ENCODE measurements around the gene PTGS2.
"Not testable (repeated sequence)": the region's sequence is repeated elsewhere in the genome, so short reads cannot be mapped to it uniquely, and the experiment has no call there.

DNA sequence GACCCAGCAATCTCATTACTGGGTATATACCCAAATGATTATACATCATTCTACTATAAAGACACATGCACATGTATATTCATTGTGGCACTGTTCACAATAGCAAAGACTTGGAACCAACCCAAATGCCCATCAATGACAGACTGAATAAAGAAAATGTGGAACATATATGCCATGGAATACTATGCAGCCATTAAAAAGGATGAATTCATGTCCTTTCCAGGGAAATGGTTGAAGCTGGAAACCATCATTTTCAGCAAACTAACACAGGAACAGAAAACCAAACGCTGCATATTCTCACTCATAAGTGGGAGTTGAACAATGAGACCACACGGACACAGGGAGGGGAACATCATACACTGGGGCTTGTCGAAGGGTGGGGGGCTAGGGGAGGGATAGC, 10.4 kb downstream of the PTGS2 start:
- TF ChIP-seq NFE2L1 (CRISPR knock-in tag; IDR thresholded peaks at IDR 0.05); ETV6 (CRISPR knock-in tag; IDR thresholded peaks at IDR 0.05); ZNF232 (CRISPR knock-in tag; IDR thresholded peaks at IDR 0.05); NFYB (CRISPR knock-in tag; conservative IDR thresholded peaks at IDR 0.05; ENCODE audit: low read depth); ZNF396 (CRISPR knock-in tag; IDR thresholded peaks at IDR 0.05; ENCODE audit: borderline replicate concordance); CREB1 (CRISPR knock-in tag; IDR thresholded peaks at IDR 0.05); ZBTB21 (CRISPR knock-in tag; IDR thresholded peaks at IDR 0.05; ENCODE audit: borderline replicate concordance); ATF1 (CRISPR knock-in tag; IDR thresholded peaks at IDR 0.05); FOXJ3 (CRISPR knock-in tag; IDR thresholded peaks at IDR 0.05; ENCODE audit: borderline replicate concordance); IRF2 (CRISPR knock-in tag; IDR thresholded peaks at IDR 0.05; ENCODE audit: borderline replicate concordance, low read depth): not testable (repeated sequence)
- TF ChIP-seq, protein P1, sequence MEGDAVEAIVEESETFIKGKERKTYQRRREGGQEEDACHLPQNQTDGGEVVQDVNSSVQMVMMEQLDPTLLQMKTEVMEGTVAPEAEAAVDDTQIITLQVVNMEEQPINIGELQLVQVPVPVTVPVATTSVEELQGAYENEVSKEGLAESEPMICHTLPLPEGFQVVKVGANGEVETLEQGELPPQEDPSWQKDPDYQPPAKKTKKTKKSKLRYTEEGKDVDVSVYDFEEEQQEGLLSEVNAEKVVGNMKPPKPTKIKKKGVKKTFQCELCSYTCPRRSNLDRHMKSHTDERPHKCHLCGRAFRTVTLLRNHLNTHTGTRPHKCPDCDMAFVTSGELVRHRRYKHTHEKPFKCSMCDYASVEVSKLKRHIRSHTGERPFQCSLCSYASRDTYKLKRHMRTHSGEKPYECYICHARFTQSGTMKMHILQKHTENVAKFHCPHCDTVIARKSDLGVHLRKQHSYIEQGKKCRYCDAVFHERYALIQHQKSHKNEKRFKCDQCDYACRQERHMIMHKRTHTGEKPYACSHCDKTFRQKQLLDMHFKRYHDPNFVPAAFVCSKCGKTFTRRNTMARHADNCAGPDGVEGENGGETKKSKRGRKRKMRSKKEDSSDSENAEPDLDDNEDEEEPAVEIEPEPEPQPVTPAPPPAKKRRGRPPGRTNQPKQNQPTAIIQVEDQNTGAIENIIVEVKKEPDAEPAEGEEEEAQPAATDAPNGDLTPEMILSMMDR (IDR thresholded peaks at IDR 0.05): not testable (repeated sequence)
- TF ChIP-seq, protein P2, sequence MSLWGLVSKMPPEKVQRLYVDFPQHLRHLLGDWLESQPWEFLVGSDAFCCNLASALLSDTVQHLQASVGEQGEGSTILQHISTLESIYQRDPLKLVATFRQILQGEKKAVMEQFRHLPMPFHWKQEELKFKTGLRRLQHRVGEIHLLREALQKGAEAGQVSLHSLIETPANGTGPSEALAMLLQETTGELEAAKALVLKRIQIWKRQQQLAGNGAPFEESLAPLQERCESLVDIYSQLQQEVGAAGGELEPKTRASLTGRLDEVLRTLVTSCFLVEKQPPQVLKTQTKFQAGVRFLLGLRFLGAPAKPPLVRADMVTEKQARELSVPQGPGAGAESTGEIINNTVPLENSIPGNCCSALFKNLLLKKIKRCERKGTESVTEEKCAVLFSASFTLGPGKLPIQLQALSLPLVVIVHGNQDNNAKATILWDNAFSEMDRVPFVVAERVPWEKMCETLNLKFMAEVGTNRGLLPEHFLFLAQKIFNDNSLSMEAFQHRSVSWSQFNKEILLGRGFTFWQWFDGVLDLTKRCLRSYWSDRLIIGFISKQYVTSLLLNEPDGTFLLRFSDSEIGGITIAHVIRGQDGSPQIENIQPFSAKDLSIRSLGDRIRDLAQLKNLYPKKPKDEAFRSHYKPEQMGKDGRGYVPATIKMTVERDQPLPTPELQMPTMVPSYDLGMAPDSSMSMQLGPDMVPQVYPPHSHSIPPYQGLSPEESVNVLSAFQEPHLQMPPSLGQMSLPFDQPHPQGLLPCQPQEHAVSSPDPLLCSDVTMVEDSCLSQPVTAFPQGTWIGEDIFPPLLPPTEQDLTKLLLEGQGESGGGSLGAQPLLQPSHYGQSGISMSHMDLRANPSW (CRISPR knock-in tag; conservative IDR thresholded peaks at IDR 0.05; ENCODE audit: low read depth): not testable (repeated sequence)
- TF ChIP-seq, protein P3, sequence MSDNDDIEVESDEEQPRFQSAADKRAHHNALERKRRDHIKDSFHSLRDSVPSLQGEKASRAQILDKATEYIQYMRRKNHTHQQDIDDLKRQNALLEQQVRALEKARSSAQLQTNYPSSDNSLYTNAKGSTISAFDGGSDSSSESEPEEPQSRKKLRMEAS (CRISPR knock-in tag; IDR thresholded peaks at IDR 0.05): not testable (repeated sequence)

Data from WTC11 (cell line).